WTC11 (cell line): ENCODE measurements around the gene VSIG10L2. TPM values are rescaled to one million over a fixed set of nuclear protein-coding genes. Genes with fewer than 3 reads are reported as not detected.

Source experiments
- ATAC-seq: fragments of 200-7000 bp; cut with Tn5 transposase; 2 replicates; pipeline ENCODE4 v1.10.0; 2021; ENCODE audit warnings: mild to moderate bottlenecking, moderate library complexity
- CTCF ChIA-PET: fragments of 300-600 bp; sonication (Branson Sonifier 250); formaldehyde crosslinking; loops from one replicate; lab custom pipeline; 2021; ENCODE audit warnings: antibody characterized with exemption; lab: Charles Lee
- POLR2A ChIA-PET: fragments of 350-600 bp; sonication (Branson Sonifier 250); formaldehyde crosslinking; loops from one replicate; lab custom pipeline; 2021; ENCODE audit warnings: antibody characterized with exemption; lab: Charles Lee
- DNase-seq: peaks from one replicate; pipeline ENCODE4 v3.0.0; 2021; ENCODE audit warnings: low spot score
- H3K27ac Mint-ChIP-seq: 2 replicates; pipeline ENCODE4 v1.8.0; 2021; ENCODE audit warnings: mixed read lengths
- H3K27me3 Mint-ChIP-seq: 2 replicates; pipeline ENCODE4 v1.8.0; 2021; ENCODE audit warnings: low read depth, mild to moderate bottlenecking, moderate library complexity, mixed read lengths
- H3K36me3 Mint-ChIP-seq: 2 replicates; pipeline ENCODE4 v1.8.0; 2021; ENCODE audit warnings: mixed read lengths
- H3K4me1 Mint-ChIP-seq: 2 replicates; pipeline ENCODE4 v1.8.0; 2022; ENCODE audit warnings: mixed read lengths
- H3K4me3 Mint-ChIP-seq: 2 replicates; pipeline ENCODE4 v1.8.0; 2021; ENCODE audit warnings: mild to moderate bottlenecking, moderate library complexity, mixed read lengths
- H3K9me3 Mint-ChIP-seq: 2 replicates; pipeline ENCODE4 v1.8.0; 2021; ENCODE audit warnings: mixed read lengths
- ELF4 ChIP-seq: sonication (generic); formaldehyde crosslinking; IDR thresholded peaks from 2 replicates; pipeline ENCODE4 v1.8.1; 2022; ENCODE audit warnings: low read depth, mild to moderate bottlenecking, moderate library complexity, missing genetic modification reagents
- EMX1 ChIP-seq: fragments of 250-450 bp; sonication (Bioruptor Pico); IDR thresholded peaks from 2 replicates; pipeline ENCODE4 v1.8.0; 2021; ENCODE audit warnings: mild to moderate bottlenecking
- FOXK1 ChIP-seq: sonication (generic); formaldehyde crosslinking; IDR thresholded peaks from 2 replicates; pipeline ENCODE4 v1.8.0; 2022; ENCODE audit warnings: mild to moderate bottlenecking, moderate library complexity, missing genetic modification reagents
- FOXP1 ChIP-seq: sonication (generic); formaldehyde crosslinking; IDR thresholded peaks from 2 replicates; pipeline ENCODE4 v1.8.0; 2022; ENCODE audit warnings: missing genetic modification reagents, mild to moderate bottlenecking, moderate library complexity, borderline replicate concordance
- GRHL2 ChIP-seq: fragments of 250-450 bp; sonication (Bioruptor Pico); IDR thresholded peaks from 2 replicates; pipeline ENCODE4 v1.8.0; 2022; ENCODE audit warnings: mild to moderate bottlenecking, moderate library complexity; ENCODE audit not compliant: insufficient replicate concordance, severe bottlenecking
- IRF2 ChIP-seq: sonication (generic); formaldehyde crosslinking; IDR thresholded peaks from 2 replicates; pipeline ENCODE4 v1.8.0; 2022; ENCODE audit warnings: low read depth, missing genetic modification reagents, borderline replicate concordance
- NFATC4 ChIP-seq: fragments of 250-450 bp; sonication (Bioruptor Pico); IDR thresholded peaks from 2 replicates; pipeline ENCODE4 v1.9.0; 2021; ENCODE audit warnings: mild to moderate bottlenecking
- NFE2L1 ChIP-seq: sonication (generic); formaldehyde crosslinking; IDR thresholded peaks from 2 replicates; pipeline ENCODE4 v1.8.1; 2023; ENCODE audit warnings: missing genetic modification reagents
- NR2C2 ChIP-seq: sonication (generic); formaldehyde crosslinking; IDR thresholded peaks from 2 replicates; pipeline ENCODE4 v1.8.0; 2022; ENCODE audit warnings: mild to moderate bottlenecking, missing genetic modification reagents
- SOX15 ChIP-seq: fragments of 250-450 bp; sonication (Bioruptor Pico); IDR thresholded peaks from 2 replicates; pipeline ENCODE4 v1.9.0; 2021; ENCODE audit warnings: mild to moderate bottlenecking
- TCF7 ChIP-seq: sonication (generic); formaldehyde crosslinking; IDR thresholded peaks from 2 replicates; pipeline ENCODE4 v1.8.0; 2022; ENCODE audit warnings: mild to moderate bottlenecking, low read depth, missing genetic modification reagents, moderate library complexity
- TEAD4 ChIP-seq: sonication (generic); formaldehyde crosslinking; IDR thresholded peaks from 2 replicates; pipeline ENCODE4 v1.8.0; 2022; ENCODE audit warnings: mild to moderate bottlenecking, missing genetic modification reagents
- total RNA-seq: library from RNA; stranded (reverse); gene quantifications from 3 replicates; pipeline ENCODE4 v1.2.3, GENCODE V29; 2021
- TF ChIP-seq, protein P1 (sequence below): sonication (generic); formaldehyde crosslinking; IDR thresholded peaks from 2 replicates; pipeline ENCODE4 v1.8.0; 2023; ENCODE audit warnings: mild to moderate bottlenecking, missing genetic modification reagents
- TF ChIP-seq, protein P2 (sequence below): sonication (generic); formaldehyde crosslinking; IDR thresholded peaks from 2 replicates; pipeline ENCODE4 v1.8.0; 2022; ENCODE audit warnings: missing genetic modification reagents
- TF ChIP-seq, protein P3 (sequence below): sonication (generic); formaldehyde crosslinking; IDR thresholded peaks from 2 replicates; pipeline ENCODE4 v1.8.1; 2023; ENCODE audit warnings: mild to moderate bottlenecking, missing genetic modification reagents, moderate library complexity
- TF ChIP-seq, protein P4 (sequence below): fragments of 250-450 bp; sonication (Bioruptor Pico); IDR thresholded peaks from 2 replicates; pipeline ENCODE4 v1.8.0; 2021; ENCODE audit warnings: mild to moderate bottlenecking
- TF ChIP-seq, protein P5 (sequence below): sonication (generic); formaldehyde crosslinking; IDR thresholded peaks from 2 replicates; pipeline ENCODE4 v1.8.0; 2023; ENCODE audit warnings: missing genetic modification reagents
- TF ChIP-seq, protein P6 (sequence below): sonication (generic); formaldehyde crosslinking; conservative IDR thresholded peaks from 2 replicates; pipeline ENCODE4 v1.8.1; 2022; ENCODE audit warnings: mild to moderate bottlenecking, missing genetic modification reagents
- TF ChIP-seq, protein P7 (sequence below): sonication (generic); formaldehyde crosslinking; conservative IDR thresholded peaks from 2 replicates; pipeline ENCODE4 v1.8.1; 2023; ENCODE audit warnings: mild to moderate bottlenecking, low read depth, missing genetic modification reagents, moderate library complexity

The VSIG10L2 gene
- total RNA-seq, 1 experiment from 2014 or later: not detected

DNA sequence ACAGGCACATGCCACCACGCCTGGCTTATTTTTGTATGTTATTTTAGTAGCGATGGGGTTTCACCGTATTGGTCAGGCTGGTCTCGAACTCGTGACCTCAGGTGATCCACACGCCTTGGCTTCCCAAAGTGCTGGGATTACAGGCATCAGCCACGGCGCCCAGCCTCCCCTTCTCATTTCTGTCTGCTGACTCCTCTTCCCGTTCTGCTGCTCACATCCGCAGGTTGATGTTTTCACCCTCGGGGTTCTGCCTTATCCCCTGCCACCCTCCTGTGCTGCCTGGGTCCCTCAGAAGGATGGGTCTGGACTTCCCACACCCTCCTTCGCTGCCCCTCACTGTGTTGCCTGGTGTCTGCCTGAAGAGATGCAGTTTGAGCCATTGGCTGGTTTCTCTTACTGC, 19.2 kb upstream of the VSIG10L2 start:
- Mint-ChIP-seq H3K4me3 (no peak overlapping the region), H3K27me3 (no peaks in the 10 kb centered on the region), H3K9me3 (no peaks in the 10 kb centered on the region), H3K27ac (no peak overlapping the region), H3K36me3 (no peaks in the 10 kb centered on the region), H3K4me1 (peaks cover 12% of the 10 kb centered on the region)
- ChIA-PET CTCF (no interaction called here), POLR2A (no interaction called here)
- no peak for TF ChIP-seq IRF2 (CRISPR knock-in tag)
- TF ChIP-seq, protein P1, sequence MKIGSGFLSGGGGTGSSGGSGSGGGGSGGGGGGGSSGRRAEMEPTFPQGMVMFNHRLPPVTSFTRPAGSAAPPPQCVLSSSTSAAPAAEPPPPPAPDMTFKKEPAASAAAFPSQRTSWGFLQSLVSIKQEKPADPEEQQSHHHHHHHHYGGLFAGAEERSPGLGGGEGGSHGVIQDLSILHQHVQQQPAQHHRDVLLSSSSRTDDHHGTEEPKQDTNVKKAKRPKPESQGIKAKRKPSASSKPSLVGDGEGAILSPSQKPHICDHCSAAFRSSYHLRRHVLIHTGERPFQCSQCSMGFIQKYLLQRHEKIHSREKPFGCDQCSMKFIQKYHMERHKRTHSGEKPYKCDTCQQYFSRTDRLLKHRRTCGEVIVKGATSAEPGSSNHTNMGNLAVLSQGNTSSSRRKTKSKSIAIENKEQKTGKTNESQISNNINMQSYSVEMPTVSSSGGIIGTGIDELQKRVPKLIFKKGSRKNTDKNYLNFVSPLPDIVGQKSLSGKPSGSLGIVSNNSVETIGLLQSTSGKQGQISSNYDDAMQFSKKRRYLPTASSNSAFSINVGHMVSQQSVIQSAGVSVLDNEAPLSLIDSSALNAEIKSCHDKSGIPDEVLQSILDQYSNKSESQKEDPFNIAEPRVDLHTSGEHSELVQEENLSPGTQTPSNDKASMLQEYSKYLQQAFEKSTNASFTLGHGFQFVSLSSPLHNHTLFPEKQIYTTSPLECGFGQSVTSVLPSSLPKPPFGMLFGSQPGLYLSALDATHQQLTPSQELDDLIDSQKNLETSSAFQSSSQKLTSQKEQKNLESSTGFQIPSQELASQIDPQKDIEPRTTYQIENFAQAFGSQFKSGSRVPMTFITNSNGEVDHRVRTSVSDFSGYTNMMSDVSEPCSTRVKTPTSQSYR: no peak
- no peak for TF ChIP-seq GRHL2 (CRISPR knock-in tag)
- no peak for TF ChIP-seq ELF4 (CRISPR knock-in tag)
- no peak for TF ChIP-seq NR2C2 (CRISPR knock-in tag)
- no peak for ATAC-seq
- no peak for DNase-seq

DNA sequence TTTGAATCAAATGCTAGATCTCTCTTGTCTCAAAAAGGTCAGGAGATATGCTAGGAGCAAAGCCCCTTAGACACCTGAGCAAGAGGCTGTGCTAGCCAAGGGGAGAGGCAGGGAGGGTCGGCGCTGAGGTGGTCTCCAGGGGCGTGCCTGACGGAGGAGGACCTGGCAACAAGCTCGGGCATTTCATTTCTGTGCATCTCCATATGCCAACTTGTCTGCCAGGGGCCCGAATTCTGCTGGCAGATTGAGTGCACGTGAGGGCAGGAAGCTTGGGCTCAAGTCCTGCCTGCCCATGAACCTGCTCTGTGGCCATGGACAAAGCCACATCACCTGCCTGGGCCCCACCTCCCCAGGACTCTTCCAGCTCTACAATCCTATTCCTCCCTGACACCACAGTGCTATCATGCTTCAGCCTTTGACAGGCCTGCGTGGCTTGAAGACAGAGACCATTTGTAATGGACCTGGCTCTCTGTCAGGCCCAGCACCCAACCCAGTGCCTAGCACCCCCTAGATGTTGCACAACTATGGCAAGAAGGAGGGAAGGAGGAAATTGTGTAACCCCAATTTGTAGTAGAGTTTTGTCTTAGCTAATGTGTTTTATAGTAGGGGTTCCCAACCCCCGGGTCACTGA, 16.3 kb upstream of the VSIG10L2 start:
- Mint-ChIP-seq H3K27ac (no peak overlapping the region), H3K4me3 (no peak overlapping the region), H3K36me3 (no peaks in the 10 kb centered on the region), H3K9me3 (no peaks in the 10 kb centered on the region), H3K4me1 (peaks cover 33% of the 10 kb centered on the region), H3K27me3 (no peaks in the 10 kb centered on the region)
- TF ChIP-seq TEAD4: no peak
- DNase-seq (no peak), ATAC-seq (no peak; the same call in 1 of the 2 replicates)
- ChIA-PET CTCF (interaction anchor here (0.5 to 1.4 kb wide), 3 partner anchors 12 to 43 kb away, joined by 3 to 5 read pairs (median 3); no protein-coding TSS in a partner anchor), POLR2A (no interaction called here)

DNA sequence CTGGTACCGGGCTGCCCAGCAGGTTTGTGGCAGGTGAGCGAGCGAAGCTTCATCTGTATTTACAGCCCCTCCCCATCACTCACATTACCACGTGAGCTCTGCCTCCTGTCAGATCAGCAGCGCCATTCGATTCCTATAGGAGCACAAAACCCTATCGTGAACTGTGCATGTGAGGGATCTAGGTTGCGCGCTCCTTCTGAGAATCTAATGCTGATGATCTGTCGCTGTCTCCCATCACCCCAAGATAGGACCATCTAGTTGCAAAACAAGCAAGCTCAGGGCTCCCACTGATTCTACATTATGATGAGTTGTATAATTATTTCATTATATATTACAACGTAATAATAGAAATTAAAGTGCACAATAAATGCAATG, 15.8 kb upstream of the VSIG10L2 start:
- Mint-ChIP-seq H3K9me3 (no peaks in the 10 kb centered on the region), H3K36me3 (no peaks in the 10 kb centered on the region), H3K27ac (no peak overlapping the region), H3K4me1 (peaks cover 30% of the 10 kb centered on the region), H3K4me3 (no peak overlapping the region), H3K27me3 (no peaks in the 10 kb centered on the region)
- ChIA-PET CTCF (interaction anchor here (0.5 to 1.4 kb wide), 3 partner anchors 12 to 43 kb away, joined by 3 to 5 read pairs (median 3); no protein-coding TSS in a partner anchor), POLR2A (no interaction called here)
- ATAC-seq (no peak), DNase-seq (no peak)
- TF ChIP-seq, protein P2, sequence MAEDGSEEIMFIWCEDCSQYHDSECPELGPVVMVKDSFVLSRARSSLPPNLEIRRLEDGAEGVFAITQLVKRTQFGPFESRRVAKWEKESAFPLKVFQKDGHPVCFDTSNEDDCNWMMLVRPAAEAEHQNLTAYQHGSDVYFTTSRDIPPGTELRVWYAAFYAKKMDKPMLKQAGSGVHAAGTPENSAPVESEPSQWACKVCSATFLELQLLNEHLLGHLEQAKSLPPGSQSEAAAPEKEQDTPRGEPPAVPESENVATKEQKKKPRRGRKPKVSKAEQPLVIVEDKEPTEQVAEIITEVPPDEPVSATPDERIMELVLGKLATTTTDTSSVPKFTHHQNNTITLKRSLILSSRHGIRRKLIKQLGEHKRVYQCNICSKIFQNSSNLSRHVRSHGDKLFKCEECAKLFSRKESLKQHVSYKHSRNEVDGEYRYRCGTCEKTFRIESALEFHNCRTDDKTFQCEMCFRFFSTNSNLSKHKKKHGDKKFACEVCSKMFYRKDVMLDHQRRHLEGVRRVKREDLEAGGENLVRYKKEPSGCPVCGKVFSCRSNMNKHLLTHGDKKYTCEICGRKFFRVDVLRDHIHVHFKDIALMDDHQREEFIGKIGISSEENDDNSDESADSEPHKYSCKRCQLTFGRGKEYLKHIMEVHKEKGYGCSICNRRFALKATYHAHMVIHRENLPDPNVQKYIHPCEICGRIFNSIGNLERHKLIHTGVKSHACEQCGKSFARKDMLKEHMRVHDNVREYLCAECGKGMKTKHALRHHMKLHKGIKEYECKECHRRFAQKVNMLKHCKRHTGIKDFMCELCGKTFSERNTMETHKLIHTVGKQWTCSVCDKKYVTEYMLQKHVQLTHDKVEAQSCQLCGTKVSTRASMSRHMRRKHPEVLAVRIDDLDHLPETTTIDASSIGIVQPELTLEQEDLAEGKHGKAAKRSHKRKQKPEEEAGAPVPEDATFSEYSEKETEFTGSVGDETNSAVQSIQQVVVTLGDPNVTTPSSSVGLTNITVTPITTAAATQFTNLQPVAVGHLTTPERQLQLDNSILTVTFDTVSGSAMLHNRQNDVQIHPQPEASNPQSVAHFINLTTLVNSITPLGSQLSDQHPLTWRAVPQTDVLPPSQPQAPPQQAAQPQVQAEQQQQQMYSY (CRISPR knock-in tag): no peak
- TF ChIP-seq, protein P3, sequence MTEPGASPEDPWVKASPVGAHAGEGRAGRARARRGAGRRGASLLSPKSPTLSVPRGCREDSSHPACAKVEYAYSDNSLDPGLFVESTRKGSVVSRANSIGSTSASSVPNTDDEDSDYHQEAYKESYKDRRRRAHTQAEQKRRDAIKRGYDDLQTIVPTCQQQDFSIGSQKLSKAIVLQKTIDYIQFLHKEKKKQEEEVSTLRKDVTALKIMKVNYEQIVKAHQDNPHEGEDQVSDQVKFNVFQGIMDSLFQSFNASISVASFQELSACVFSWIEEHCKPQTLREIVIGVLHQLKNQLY (CRISPR knock-in tag): no peak
- no peak for TF ChIP-seq NFE2L1 (CRISPR knock-in tag)
- TF ChIP-seq, protein P4, sequence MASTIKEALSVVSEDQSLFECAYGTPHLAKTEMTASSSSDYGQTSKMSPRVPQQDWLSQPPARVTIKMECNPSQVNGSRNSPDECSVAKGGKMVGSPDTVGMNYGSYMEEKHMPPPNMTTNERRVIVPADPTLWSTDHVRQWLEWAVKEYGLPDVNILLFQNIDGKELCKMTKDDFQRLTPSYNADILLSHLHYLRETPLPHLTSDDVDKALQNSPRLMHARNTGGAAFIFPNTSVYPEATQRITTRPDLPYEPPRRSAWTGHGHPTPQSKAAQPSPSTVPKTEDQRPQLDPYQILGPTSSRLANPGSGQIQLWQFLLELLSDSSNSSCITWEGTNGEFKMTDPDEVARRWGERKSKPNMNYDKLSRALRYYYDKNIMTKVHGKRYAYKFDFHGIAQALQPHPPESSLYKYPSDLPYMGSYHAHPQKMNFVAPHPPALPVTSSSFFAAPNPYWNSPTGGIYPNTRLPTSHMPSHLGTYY (CRISPR knock-in tag): no peak
- no peak for TF ChIP-seq SOX15 (CRISPR knock-in tag)
- TF ChIP-seq FOXK1 (CRISPR knock-in tag): no peak
- TF ChIP-seq, protein P5, sequence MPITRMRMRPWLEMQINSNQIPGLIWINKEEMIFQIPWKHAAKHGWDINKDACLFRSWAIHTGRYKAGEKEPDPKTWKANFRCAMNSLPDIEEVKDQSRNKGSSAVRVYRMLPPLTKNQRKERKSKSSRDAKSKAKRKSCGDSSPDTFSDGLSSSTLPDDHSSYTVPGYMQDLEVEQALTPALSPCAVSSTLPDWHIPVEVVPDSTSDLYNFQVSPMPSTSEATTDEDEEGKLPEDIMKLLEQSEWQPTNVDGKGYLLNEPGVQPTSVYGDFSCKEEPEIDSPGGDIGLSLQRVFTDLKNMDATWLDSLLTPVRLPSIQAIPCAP: no peak
- TF ChIP-seq TCF7 (CRISPR knock-in tag): no peak
- no peak for TF ChIP-seq NFATC4 (CRISPR knock-in tag)
- TF ChIP-seq, protein P6, sequence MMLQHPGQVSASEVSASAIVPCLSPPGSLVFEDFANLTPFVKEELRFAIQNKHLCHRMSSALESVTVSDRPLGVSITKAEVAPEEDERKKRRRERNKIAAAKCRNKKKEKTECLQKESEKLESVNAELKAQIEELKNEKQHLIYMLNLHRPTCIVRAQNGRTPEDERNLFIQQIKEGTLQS: no peak
- no peak for TF ChIP-seq EMX1 (CRISPR knock-in tag)
- TF ChIP-seq FOXP1 (CRISPR knock-in tag): no peak
- TF ChIP-seq, protein P7, sequence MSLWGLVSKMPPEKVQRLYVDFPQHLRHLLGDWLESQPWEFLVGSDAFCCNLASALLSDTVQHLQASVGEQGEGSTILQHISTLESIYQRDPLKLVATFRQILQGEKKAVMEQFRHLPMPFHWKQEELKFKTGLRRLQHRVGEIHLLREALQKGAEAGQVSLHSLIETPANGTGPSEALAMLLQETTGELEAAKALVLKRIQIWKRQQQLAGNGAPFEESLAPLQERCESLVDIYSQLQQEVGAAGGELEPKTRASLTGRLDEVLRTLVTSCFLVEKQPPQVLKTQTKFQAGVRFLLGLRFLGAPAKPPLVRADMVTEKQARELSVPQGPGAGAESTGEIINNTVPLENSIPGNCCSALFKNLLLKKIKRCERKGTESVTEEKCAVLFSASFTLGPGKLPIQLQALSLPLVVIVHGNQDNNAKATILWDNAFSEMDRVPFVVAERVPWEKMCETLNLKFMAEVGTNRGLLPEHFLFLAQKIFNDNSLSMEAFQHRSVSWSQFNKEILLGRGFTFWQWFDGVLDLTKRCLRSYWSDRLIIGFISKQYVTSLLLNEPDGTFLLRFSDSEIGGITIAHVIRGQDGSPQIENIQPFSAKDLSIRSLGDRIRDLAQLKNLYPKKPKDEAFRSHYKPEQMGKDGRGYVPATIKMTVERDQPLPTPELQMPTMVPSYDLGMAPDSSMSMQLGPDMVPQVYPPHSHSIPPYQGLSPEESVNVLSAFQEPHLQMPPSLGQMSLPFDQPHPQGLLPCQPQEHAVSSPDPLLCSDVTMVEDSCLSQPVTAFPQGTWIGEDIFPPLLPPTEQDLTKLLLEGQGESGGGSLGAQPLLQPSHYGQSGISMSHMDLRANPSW (CRISPR knock-in tag): no peak
